ENCODE measurements around the gene ATG10.
"Not testable (repeated sequence)": the region's sequence is repeated elsewhere in the genome, so short reads cannot be mapped to it uniquely, and the experiment has no call there.

ATG10 gene

GRCh38 chr5:81958129-81958528 lies 13.7 kb upstream of the ATG10 start:
- DNase-seq (ENCODE audit: low read depth); H3K27me3 ChIP-seq (replicated peaks; ENCODE audit: control insufficient read depth, insufficient read depth, low read length); H3K9ac ChIP-seq (ENCODE audit: low read length); H3K9me3 ChIP-seq (ENCODE audit: control insufficient read depth, low read length); H3K36me3 ChIP-seq (ENCODE audit: control insufficient read depth, insufficient read depth, low read length, severe bottlenecking); H3K4me3 ChIP-seq (ENCODE audit: low read length); H3K4me1 ChIP-seq (ENCODE audit: control insufficient read depth, insufficient read depth, low read length): not testable (repeated sequence)

DNA sequence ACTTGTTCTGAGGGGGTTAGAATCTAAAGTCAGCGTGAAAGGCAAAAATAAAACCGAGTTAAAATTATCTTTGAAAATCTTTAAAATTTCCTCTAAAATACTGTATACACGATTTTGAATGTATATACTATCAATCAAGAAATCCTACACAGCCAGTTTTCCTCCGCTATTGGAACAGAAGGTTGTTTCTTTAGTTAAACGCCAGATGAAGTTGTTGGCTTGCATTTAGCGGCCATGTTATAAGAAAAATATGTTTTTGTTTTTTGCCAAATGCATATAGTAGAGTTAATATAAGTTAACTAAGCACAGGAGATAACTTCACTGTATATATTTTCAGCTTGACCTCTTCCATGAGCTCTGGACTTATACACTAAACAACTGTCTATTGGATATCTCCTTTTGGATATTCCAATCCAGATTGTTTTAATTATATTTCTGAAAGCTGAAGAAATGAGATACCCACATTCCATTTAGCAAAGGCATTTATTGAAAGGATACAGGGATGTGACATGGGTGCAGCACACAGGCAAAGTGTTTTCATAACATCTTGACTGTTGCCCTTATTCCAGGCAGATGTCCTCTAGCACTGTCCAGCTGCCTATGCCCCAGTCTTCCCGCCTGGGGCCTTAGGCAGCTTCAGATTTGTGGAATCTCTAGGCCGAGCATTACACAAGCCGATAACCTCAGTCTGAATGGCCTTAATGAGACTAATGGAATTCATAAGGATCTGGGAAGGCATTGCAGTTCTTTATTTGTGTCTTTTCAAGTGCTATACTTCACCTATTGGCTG lies 10.0 kb upstream of the ATG10 start:
- no peak overlapping the region for H3K9ac ChIP-seq (ENCODE audit: low read length)
- no peaks in the 10 kb centered on the region for H3K36me3 ChIP-seq (ENCODE audit: control insufficient read depth, insufficient read depth, low read length, severe bottlenecking)
- no peaks in the 10 kb centered on the region for H3K9me3 ChIP-seq (ENCODE audit: control insufficient read depth, low read length)
- no peak overlapping the region for H3K4me3 ChIP-seq (ENCODE audit: low read length)
- DNase-seq (ENCODE audit: low read depth) = no peak
- H3K27me3 ChIP-seq (replicated peaks; ENCODE audit: control insufficient read depth, insufficient read depth, low read length) = no peaks in the 10 kb centered on the region
- no peaks in the 10 kb centered on the region for H3K4me1 ChIP-seq (ENCODE audit: control insufficient read depth, insufficient read depth, low read length)

DNA sequence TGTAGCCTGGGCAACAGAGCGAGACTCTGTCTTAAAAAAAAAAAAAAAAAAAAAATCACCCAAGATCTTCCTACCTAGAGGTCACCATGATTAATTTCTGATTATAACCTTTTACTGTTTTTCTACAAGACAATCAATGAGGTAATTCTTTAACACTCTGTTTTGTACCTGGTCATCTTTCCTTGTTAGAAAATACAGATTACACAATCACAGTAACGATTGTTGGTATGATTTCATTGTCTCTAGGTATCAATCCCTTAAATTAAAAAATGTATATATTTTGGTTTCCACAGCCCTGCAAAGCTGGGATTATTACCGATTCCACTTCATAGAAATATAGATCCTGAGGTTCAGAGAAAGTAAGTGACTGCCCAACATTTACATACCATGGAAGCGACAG lies 8.3 kb upstream of the ATG10 start:
- Histone ChIP-seq H3K4me1 (ENCODE audit: control insufficient read depth, insufficient read depth, low read length) (no peaks in the 10 kb centered on the region), H3K4me3 (ENCODE audit: low read length) (no peak overlapping the region), H3K36me3 (ENCODE audit: control insufficient read depth, insufficient read depth, low read length, severe bottlenecking) (no peaks in the 10 kb centered on the region), H3K9me3 (ENCODE audit: control insufficient read depth, low read length) (no peaks in the 10 kb centered on the region), H3K27me3 (replicated peaks; ENCODE audit: control insufficient read depth, insufficient read depth, low read length) (no peaks in the 10 kb centered on the region), H3K9ac (ENCODE audit: low read length) (no peak overlapping the region)
- no peak for DNase-seq (ENCODE audit: low read depth)

GRCh38 chr5:81965524-81965923 lies 6.3 kb upstream of the ATG10 start:
- Histone ChIP-seq H3K9me3 (ENCODE audit: control insufficient read depth, low read length) (no peaks in the 10 kb centered on the region), H3K36me3 (ENCODE audit: control insufficient read depth, insufficient read depth, low read length, severe bottlenecking) (no peaks in the 10 kb centered on the region), H3K9ac (ENCODE audit: low read length) (no peak overlapping the region), H3K4me3 (ENCODE audit: low read length) (no peak overlapping the region), H3K4me1 (ENCODE audit: control insufficient read depth, insufficient read depth, low read length) (no peaks in the 10 kb centered on the region), H3K27me3 (replicated peaks; ENCODE audit: control insufficient read depth, insufficient read depth, low read length) (no peaks in the 10 kb centered on the region)
- no peak for DNase-seq (ENCODE audit: low read depth)

DNA sequence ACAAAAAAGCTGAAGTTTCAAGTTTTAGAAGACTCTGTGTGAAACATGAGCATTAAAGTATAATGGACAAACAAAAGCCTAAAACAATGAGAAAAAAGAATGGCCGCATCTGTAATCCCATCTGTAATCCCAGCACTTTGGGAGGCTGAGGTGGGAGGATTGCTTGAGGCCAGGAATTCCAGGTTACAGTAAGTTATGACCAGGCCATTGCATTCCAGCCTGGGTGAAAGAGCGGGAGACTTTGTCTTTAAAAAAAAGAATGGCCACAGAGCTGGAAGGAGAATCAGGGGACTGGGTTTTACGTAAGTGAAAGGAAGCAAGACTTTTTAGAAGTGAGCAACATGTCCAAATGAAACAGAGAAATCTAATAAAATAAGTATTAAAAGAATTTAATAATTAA lies 2.6 kb upstream of the ATG10 start:
- DNase-seq (ENCODE audit: low read depth) = no peak
- Histone ChIP-seq H3K9ac (ENCODE audit: low read length) (no peak overlapping the region), H3K4me1 (ENCODE audit: control insufficient read depth, insufficient read depth, low read length) (peaks cover 4% of the 10 kb centered on the region), H3K4me3 (ENCODE audit: low read length) (no peak overlapping the region), H3K9me3 (ENCODE audit: control insufficient read depth, low read length) (no peaks in the 10 kb centered on the region), H3K36me3 (ENCODE audit: control insufficient read depth, insufficient read depth, low read length, severe bottlenecking) (no peaks in the 10 kb centered on the region), H3K27me3 (replicated peaks; ENCODE audit: control insufficient read depth, insufficient read depth, low read length) (no peaks in the 10 kb centered on the region)

GRCh38 chr5:81969912-81970311 lies 1.9 kb upstream of the ATG10 start:
- Histone ChIP-seq H3K9me3 (ENCODE audit: control insufficient read depth, low read length) (no peaks in the 10 kb centered on the region), H3K27me3 (replicated peaks; ENCODE audit: control insufficient read depth, insufficient read depth, low read length) (no peaks in the 10 kb centered on the region), H3K4me3 (ENCODE audit: low read length) (no peak overlapping the region), H3K4me1 (ENCODE audit: control insufficient read depth, insufficient read depth, low read length) (peaks cover 8% of the 10 kb centered on the region), H3K9ac (ENCODE audit: low read length) (no peak overlapping the region), H3K36me3 (ENCODE audit: control insufficient read depth, insufficient read depth, low read length, severe bottlenecking) (no peaks in the 10 kb centered on the region)
- no peak for DNase-seq (ENCODE audit: low read depth)

DNA sequence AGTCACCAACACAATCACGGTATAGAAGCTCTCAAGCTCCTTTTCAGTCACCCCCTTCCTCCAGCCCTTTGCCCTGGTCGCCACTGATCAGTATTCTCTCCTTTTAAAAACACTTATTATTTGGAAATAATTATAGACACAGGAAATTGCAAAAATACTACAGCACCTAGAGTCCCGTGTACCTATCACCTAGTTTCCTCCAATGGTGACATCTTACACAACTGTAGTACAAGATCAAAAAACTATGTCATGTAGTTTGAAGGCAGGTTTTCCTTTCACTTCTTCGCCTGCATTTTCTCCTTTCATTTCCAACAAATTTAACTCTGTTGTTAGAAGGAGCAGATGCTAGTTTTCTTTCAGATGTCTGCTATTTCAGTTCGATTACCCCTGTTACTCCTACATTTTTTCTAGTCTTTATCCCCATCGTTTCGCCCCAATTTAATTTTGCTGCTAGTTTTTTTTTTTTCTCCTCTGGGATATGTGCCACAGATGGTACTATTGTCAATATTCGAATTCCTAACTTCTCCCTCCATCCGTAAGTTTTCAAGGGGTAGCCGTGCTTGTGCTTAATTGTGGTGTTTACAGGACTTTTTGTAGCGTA lies 612 bp upstream of the ATG10 start:
- Histone ChIP-seq H3K9me3 (ENCODE audit: control insufficient read depth, low read length) (no peaks in the 10 kb centered on the region), H3K36me3 (ENCODE audit: control insufficient read depth, insufficient read depth, low read length, severe bottlenecking) (no peaks in the 10 kb centered on the region), H3K9ac (ENCODE audit: low read length) (peak overlapping the region; percentile 97), H3K4me3 (ENCODE audit: low read length) (peak overlapping the region; percentile 98), H3K27me3 (replicated peaks; ENCODE audit: control insufficient read depth, insufficient read depth, low read length) (no peaks in the 10 kb centered on the region), H3K4me1 (ENCODE audit: control insufficient read depth, insufficient read depth, low read length) (peaks cover 11% of the 10 kb centered on the region)
- DNase-seq (ENCODE audit: low read depth) = peak; percentile 64

- Histone ChIP-seq H3K4me1 (ENCODE audit: control insufficient read depth, insufficient read depth, low read length) (peaks cover 11% of the 10 kb centered on the region), H3K36me3 (ENCODE audit: control insufficient read depth, insufficient read depth, low read length, severe bottlenecking) (peaks cover 4% of the 10 kb centered on the region), H3K4me3 (ENCODE audit: low read length) (peak overlapping the region; percentile 98), H3K27me3 (replicated peaks; ENCODE audit: control insufficient read depth, insufficient read depth, low read length) (no peaks in the 10 kb centered on the region), H3K9me3 (ENCODE audit: control insufficient read depth, low read length) (no peaks in the 10 kb centered on the region), H3K9ac (ENCODE audit: low read length) (peak overlapping the region; percentile 97)
- no peak for DNase-seq (ENCODE audit: low read depth)
Observed at GRCh38 chr5:81972492-81972783, 615 bp downstream of the ATG10 start.

DNA sequence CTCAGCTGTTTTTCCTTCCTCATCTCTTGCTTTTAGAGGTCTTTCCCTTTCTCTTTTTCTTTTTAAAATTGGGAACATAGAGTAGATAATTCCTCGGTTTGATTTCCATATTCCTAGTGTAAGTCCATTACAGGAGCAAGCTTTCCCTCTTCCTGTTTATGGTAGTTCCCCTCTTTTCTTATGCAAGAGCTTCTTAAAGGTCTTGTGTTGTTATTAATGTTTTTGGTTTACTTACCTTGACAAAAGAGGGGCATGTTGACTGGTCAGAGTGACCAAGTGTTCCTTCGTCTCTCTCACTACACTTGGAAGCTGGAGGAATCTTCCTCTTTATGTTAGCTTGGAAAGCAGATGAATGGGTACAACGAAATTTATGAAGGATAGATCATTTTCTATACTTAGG lies 8.3 kb downstream of the ATG10 start:
- Histone ChIP-seq H3K27me3 (replicated peaks; ENCODE audit: control insufficient read depth, insufficient read depth, low read length) (no peaks in the 10 kb centered on the region), H3K4me1 (ENCODE audit: control insufficient read depth, insufficient read depth, low read length) (peaks cover under 1% of the 10 kb centered on the region), H3K9ac (ENCODE audit: low read length) (no peak overlapping the region), H3K36me3 (ENCODE audit: control insufficient read depth, insufficient read depth, low read length, severe bottlenecking) (peaks cover 8% of the 10 kb centered on the region), H3K4me3 (ENCODE audit: low read length) (no peak overlapping the region), H3K9me3 (ENCODE audit: control insufficient read depth, low read length) (no peaks in the 10 kb centered on the region)
- no peak for DNase-seq (ENCODE audit: low read depth)

GRCh38 chr5:81980598-81981260 lies 8.9 kb downstream of the ATG10 start:
- H3K4me1 ChIP-seq (ENCODE audit: control insufficient read depth, insufficient read depth, low read length) = no peaks in the 10 kb centered on the region
- H3K36me3 ChIP-seq (ENCODE audit: control insufficient read depth, insufficient read depth, low read length, severe bottlenecking) = peaks cover 8% of the 10 kb centered on the region
- H3K4me3 ChIP-seq (ENCODE audit: low read length) = no peak overlapping the region
- H3K9ac ChIP-seq (ENCODE audit: low read length) = no peak overlapping the region
- no peaks in the 10 kb centered on the region for H3K27me3 ChIP-seq (replicated peaks; ENCODE audit: control insufficient read depth, insufficient read depth, low read length)
- DNase-seq (ENCODE audit: low read depth) = no peak
- no peaks in the 10 kb centered on the region for H3K9me3 ChIP-seq (ENCODE audit: control insufficient read depth, low read length)

DNA sequence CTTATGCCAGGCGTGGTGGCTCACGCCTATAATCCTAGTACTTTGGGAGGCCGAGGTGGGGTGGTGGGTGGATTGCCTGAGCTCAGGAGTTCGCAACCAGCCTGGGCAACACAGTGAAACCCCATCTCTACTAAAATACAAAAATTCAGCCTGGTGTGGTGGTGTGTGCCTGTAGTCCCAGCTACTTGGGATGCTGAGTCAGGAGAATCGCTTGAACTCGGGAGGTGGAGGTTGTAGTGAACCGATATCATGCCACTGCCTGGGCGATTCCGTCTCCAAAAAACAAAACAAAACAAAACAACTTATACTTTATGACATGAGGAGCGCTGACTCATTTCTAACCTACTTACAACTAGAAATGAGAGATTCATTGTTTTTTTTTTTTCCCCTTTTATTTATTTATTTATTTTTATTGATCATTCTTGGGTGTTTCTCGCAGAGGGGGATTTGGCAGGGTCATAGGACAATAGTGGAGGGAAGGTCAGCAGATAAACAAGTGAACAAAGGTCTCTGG lies 10.4 kb downstream of the ATG10 start:
- not testable (repeated sequence) for H3K9ac ChIP-seq (ENCODE audit: low read length); H3K4me1 ChIP-seq (ENCODE audit: control insufficient read depth, insufficient read depth, low read length); H3K27me3 ChIP-seq (replicated peaks; ENCODE audit: control insufficient read depth, insufficient read depth, low read length); H3K36me3 ChIP-seq (ENCODE audit: control insufficient read depth, insufficient read depth, low read length, severe bottlenecking); H3K9me3 ChIP-seq (ENCODE audit: control insufficient read depth, low read length); DNase-seq (ENCODE audit: low read depth); H3K4me3 ChIP-seq (ENCODE audit: low read length)
